GM18498 (cell line): ENCODE data around the gene TMEM140.
"Not testable (repeated sequence)": the region's sequence is repeated elsewhere in the genome, so short reads cannot be mapped to it uniquely, and the experiment has no call there.

ENCODE experiments used
- ATAC-seq: cut with Tn5 transposase; IDR thresholded peaks from one replicate; pipeline ENCODE4 v1.9.1; 2021; ENCODE audit warnings: mild to moderate bottlenecking, moderate library complexity; ENCODE audit not compliant: unreplicated experiment

TMEM140 gene

GRCh38 chr7:135171581-135172291 is 23.9 kb downstream of the TMEM140 start:
- not testable (repeated sequence) for ATAC-seq

- ATAC-seq, result not testable (repeated sequence)
Measured at GRCh38 chr7:135173916-135174315, 26.0 kb downstream of the TMEM140 start.

- no peak for ATAC-seq
Measured at GRCh38 chr7:135174941-135175340, 27.1 kb downstream of the TMEM140 start.

GRCh38 chr7:135175931-135176330 is 28.1 kb downstream of the TMEM140 start:
- no peak for ATAC-seq

- no peak for ATAC-seq
Measured at GRCh38 chr7:135177028-135177696, 29.3 kb downstream of the TMEM140 start.

- no peak for ATAC-seq
Measured at GRCh38 chr7:135178364-135178763, 30.5 kb downstream of the TMEM140 start.

GRCh38 chr7:135179321-135179925 is 31.6 kb downstream of the TMEM140 start:
- ATAC-seq, result no peak

- no peak for ATAC-seq
Measured at GRCh38 chr7:135180122-135180521, 32.2 kb downstream of the TMEM140 start.

- ATAC-seq, result no peak
Measured at GRCh38 chr7:135181261-135181928, 33.5 kb downstream of the TMEM140 start.

- ATAC-seq, result no peak
Measured at GRCh38 chr7:135181929-135182678, 34.2 kb downstream of the TMEM140 start.

- ATAC-seq, result no peak
Measured at GRCh38 chr7:135183478-135183877, 35.6 kb downstream of the TMEM140 start.

- ATAC-seq, result no peak
Measured at GRCh38 chr7:135184254-135184841, 36.5 kb downstream of the TMEM140 start.

GRCh38 chr7:135185471-135186260 is 37.8 kb downstream of the TMEM140 start:
- ATAC-seq, result no peak

- no peak for ATAC-seq
Measured at GRCh38 chr7:135186261-135186540, 38.3 kb downstream of the TMEM140 start.

GRCh38 chr7:135186841-135187253 is 39.0 kb downstream of the TMEM140 start:
- peak; percentile 56 for ATAC-seq

- ATAC-seq, result peak; percentile 35
Measured at GRCh38 chr7:135188298-135188984, 40.6 kb downstream of the TMEM140 start.

- no peak for ATAC-seq
Measured at GRCh38 chr7:135189221-135189662, 41.4 kb downstream of the TMEM140 start.

- ATAC-seq, result no peak
Measured at GRCh38 chr7:135189961-135190360, 42.1 kb downstream of the TMEM140 start.

- no peak for ATAC-seq
Measured at GRCh38 chr7:135190703-135191102, 42.8 kb downstream of the TMEM140 start.
